Tibial nerve (tissue), 4 donors: ENCODE measurements around the gene NPFFR2. TPM values are rescaled to one million over a fixed set of nuclear protein-coding genes. Genes with fewer than 3 reads are reported as not detected.

Experiments used
- DNase-seq, 2 donors: peaks; one replicate each; pipeline ENCODE4 v3.0.0-alpha.2; 2019; ENCODE audit warnings: low spot score in 2 of 2
- H3K27ac ChIP-seq, 4 donors: fragments of 200-600 bp; sonication (generic) in 3 of 4; one replicate each; pipeline ENCODE4 v1.5.1; 2017 to 2019; ENCODE audit warnings: mild to moderate bottlenecking in 1 of 4
- H3K27me3 ChIP-seq, 2 donors: fragments of 200-600 bp; sonication (generic) in 1 of 2; one replicate each; pipeline versions ENCODE4 v1.5.1 to v1.6.0; 2017 to 2019
- H3K36me3 ChIP-seq, 3 donors: fragments of 200-600 bp; sonication (generic); one replicate each; pipeline ENCODE4 v1.5.1; 2018 to 2019
- H3K4me1 ChIP-seq, 4 donors: fragments of 200-600 bp; sonication (generic) in 3 of 4; one replicate each; pipeline ENCODE4 v1.5.1; 2017 to 2019
- H3K4me3 ChIP-seq, 4 donors: fragments of 200-600 bp; sonication (generic) in 3 of 4; one replicate each; pipeline ENCODE4 v1.5.1; 2017 to 2019; ENCODE audit warnings: mild to moderate bottlenecking in 1 of 4, moderate library complexity in 1 of 4
- H3K9me3 ChIP-seq, 4 donors: fragments of 200-600 bp; sonication (generic) in 3 of 4; one replicate each; pipeline ENCODE4 v1.5.1; 2017 to 2019
- EP300 ChIP-seq, 2 donors: sonication (generic); formaldehyde crosslinking; IDR thresholded peaks; one replicate each; pipeline ENCODE4 v1.6.1; 2017; ENCODE audit warnings: antibody characterized with exemption in 2 of 2, mild to moderate bottlenecking in 1 of 2
- POLR2A ChIP-seq, 2 donors: fragments of 450-650 bp; IDR thresholded peaks; one replicate each; pipeline ENCODE4 v1.6.1; 2017; ENCODE audit warnings: antibody characterized with exemption in 2 of 2, mild to moderate bottlenecking in 2 of 2, moderate library complexity in 2 of 2
- WGBS, 2 donors: methylation state at CpG; one replicate each; pipeline ENCODE4 v1.1.5; 2018; 5-methylcytosine and 5-hydroxymethylcytosine counted together
- total RNA-seq, 4 donors: library from RNA; depleted of rRNA; stranded (reverse); fragments of >200 nt; gene quantifications; one replicate each; pipeline ENCODE4 v1.1.0, GENCODE V29; 2016
- TF ChIP-seq, protein P1 (sequence below), 5 experiments: fragments of 200-600 bp in 3 of 5; fragments of 450-650 bp in 2 of 5; sonication (generic) in 3 of 5; IDR thresholded peaks; one replicate each; pipeline ENCODE4 v1.5.1; 2016 to 2019; ENCODE audit warnings: antibody characterized with exemption in 5 of 5, mild to moderate bottlenecking in 3 of 5, moderate library complexity in 2 of 5

Gene NPFFR2
- total RNA-seq, 4 donors from 2014 or later = not detected

DNA sequence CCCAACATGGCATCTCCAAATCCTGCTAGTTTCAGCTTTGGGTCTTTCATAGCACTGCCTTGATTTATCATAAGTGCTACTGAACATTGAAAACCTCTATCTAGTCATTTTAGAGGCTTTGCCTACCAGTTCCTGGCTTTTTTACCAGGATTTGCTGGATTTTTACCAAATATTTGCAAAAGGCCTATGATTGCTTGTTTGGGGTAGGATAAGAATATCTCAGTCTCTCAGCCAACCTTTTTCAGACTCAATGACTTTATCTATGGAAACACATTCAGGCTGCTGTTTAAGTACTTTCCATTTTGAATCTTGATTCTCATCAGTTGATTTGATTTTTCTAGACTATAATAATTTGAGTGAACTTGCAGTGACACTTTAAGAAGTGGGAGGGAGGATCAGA lies 80.1 kb downstream of the NPFFR2 start:
- no peak overlapping the region for H3K4me3 ChIP-seq
- no peaks in the 10 kb centered on the region for H3K9me3 ChIP-seq
- H3K4me1 ChIP-seq = no peaks in the 10 kb centered on the region
- no peak for TF ChIP-seq EP300 (IDR thresholded peaks at IDR 0.05)
- no peak for TF ChIP-seq POLR2A (IDR thresholded peaks at IDR 0.05)
- TF ChIP-seq, protein P1, sequence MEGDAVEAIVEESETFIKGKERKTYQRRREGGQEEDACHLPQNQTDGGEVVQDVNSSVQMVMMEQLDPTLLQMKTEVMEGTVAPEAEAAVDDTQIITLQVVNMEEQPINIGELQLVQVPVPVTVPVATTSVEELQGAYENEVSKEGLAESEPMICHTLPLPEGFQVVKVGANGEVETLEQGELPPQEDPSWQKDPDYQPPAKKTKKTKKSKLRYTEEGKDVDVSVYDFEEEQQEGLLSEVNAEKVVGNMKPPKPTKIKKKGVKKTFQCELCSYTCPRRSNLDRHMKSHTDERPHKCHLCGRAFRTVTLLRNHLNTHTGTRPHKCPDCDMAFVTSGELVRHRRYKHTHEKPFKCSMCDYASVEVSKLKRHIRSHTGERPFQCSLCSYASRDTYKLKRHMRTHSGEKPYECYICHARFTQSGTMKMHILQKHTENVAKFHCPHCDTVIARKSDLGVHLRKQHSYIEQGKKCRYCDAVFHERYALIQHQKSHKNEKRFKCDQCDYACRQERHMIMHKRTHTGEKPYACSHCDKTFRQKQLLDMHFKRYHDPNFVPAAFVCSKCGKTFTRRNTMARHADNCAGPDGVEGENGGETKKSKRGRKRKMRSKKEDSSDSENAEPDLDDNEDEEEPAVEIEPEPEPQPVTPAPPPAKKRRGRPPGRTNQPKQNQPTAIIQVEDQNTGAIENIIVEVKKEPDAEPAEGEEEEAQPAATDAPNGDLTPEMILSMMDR (IDR thresholded peaks at IDR 0.05) = no peak
- H3K27me3 ChIP-seq = no peaks in the 10 kb centered on the region
- H3K27ac ChIP-seq = no peak overlapping the region
- H3K36me3 ChIP-seq = no peaks in the 10 kb centered on the region
- no peak for DNase-seq

DNA sequence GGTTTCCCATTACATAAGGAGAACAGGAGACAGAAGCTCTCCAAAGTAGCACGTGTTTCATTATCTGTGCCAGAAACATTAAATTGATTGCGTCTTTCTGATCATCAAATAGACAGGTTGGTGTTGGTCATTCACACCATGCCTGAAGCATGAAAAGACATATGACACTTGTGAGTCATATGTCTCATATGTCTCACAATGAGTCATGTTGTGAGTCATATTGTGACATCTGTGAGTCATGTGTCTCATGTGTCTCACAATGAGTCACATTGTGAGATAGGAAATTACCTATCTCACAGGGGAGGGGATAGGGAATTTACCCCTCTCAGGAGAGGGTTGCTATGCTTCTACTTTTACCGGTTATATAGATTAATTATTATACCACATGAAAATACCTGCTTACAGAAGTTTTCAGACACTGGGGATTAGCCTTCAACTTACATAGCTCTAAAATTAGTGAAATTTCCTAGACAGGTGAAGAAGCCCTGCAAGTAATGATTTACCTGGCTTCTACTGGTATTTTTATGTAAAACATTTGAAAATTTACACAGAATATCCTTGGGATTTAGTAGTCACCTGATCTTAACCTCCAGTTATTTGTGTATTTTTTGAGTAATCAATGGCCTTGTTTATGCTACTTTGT lies 80.8 kb downstream of the NPFFR2 start:
- H3K27ac ChIP-seq = no peak overlapping the region
- no peaks in the 10 kb centered on the region for H3K36me3 ChIP-seq
- no peak for DNase-seq
- H3K4me3 ChIP-seq = no peak overlapping the region
- H3K4me1 ChIP-seq = no peaks in the 10 kb centered on the region
- 79 to 89% methylated on average over 3 of the region's 3 CpGs for WGBS, 2 donors
- TF ChIP-seq, protein P1 (IDR thresholded peaks at IDR 0.05) = no peak
- no peak for TF ChIP-seq EP300 (IDR thresholded peaks at IDR 0.05)
- H3K27me3 ChIP-seq = no peaks in the 10 kb centered on the region
- no peaks in the 10 kb centered on the region for H3K9me3 ChIP-seq

DNA sequence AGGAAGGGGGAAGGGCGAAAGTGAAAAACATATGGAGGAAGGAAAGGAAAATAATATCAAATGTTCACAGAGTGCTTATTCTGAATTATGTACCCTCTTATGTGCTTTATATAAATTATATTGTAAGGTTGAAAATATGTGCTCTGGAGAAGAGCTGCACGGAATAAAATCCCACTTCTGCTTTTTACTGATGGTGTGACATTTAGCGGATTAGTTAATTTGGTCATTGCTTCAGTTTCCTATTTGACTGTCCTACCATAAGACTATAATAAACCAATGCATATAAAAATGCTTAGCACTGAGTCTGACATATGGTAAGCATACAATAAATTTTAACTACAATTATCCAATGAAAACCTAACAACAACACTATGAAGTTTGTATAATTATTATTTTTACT lies 86.2 kb downstream of the NPFFR2 start:
- no peak for DNase-seq
- TF ChIP-seq POLR2A (IDR thresholded peaks at IDR 0.05) = no peak
- TF ChIP-seq, protein P1 (IDR thresholded peaks at IDR 0.05) = no peak
- TF ChIP-seq EP300 (IDR thresholded peaks at IDR 0.05) = no peak
- Histone ChIP-seq H3K9me3 (no peaks in the 10 kb centered on the region), H3K36me3 (no peaks in the 10 kb centered on the region), H3K27ac (no peak overlapping the region), H3K4me3 (no peak overlapping the region), H3K27me3 (no peaks in the 10 kb centered on the region), H3K4me1 (no peaks in the 10 kb centered on the region)
- 84 to 87% methylated on average over 3 of the region's 3 CpGs for WGBS, 2 donors

DNA sequence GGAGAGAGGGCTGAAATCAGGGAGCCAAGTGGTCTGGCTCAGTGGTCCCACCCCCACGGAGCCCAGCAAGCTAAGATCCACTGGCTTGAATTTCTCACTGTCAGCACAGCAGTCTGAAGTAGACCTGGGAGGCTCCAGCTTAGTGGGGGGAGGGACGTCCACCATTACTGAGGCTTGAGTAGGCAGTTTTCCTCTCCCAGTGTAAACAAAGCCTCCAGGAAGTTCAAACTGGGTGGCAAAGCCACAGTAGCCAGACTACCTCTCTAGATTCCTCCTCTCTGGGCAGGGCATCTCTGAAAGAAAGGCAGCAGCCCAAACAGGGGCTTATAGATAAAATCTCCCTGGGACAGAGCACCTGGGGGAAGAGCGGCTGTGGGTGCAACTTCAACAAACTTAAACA lies 88.1 kb downstream of the NPFFR2 start:
- TF ChIP-seq, protein P1 (IDR thresholded peaks at IDR 0.05) = no peak
- TF ChIP-seq POLR2A (IDR thresholded peaks at IDR 0.05) (no peak), EP300 (IDR thresholded peaks at IDR 0.05) (no peak)
- H3K27me3 ChIP-seq = no peaks in the 10 kb centered on the region
- H3K27ac ChIP-seq = no peak overlapping the region
- WGBS, 2 donors = 36 to 64% methylated on average over 2 to 3 of the region's 3 CpGs
- H3K36me3 ChIP-seq = no peaks in the 10 kb centered on the region
- H3K4me3 ChIP-seq = no peak overlapping the region
- no peaks in the 10 kb centered on the region for H3K4me1 ChIP-seq
- H3K9me3 ChIP-seq = no peaks in the 10 kb centered on the region
- no peak for DNase-seq

DNA sequence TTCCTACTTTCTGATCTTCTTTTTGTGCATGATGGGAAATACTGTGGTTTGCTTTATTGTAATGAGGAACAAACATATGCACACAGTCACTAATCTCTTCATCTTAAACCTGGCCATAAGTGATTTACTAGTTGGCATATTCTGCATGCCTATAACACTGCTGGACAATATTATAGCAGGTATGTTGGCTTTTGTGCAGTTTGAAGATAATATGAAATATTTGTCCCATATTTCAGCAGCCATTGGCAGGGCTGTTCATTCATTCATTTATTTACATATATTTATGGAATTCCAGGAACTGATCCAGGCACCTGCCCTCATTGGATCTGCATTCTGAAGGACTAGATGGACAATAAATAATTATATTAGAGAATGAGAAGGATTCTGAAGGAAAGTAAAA lies 96.9 kb downstream of the NPFFR2 start:
- Histone ChIP-seq H3K36me3 (no peaks in the 10 kb centered on the region), H3K27me3 (no peaks in the 10 kb centered on the region), H3K4me3 (no peak overlapping the region), H3K27ac (no peak overlapping the region), H3K4me1 (no peaks in the 10 kb centered on the region), H3K9me3 (no peaks in the 10 kb centered on the region)
- no peak for DNase-seq
- TF ChIP-seq EP300 (IDR thresholded peaks at IDR 0.05) (no peak), POLR2A (IDR thresholded peaks at IDR 0.05) (no peak)
- TF ChIP-seq, protein P1 (IDR thresholded peaks at IDR 0.05) = no peak
